HG02852 (cell line): ENCODE measurements around the gene ANKRD31.
"Not testable (repeated sequence)": the region's sequence is repeated elsewhere in the genome, so short reads cannot be mapped to it uniquely, and the experiment has no call there.

Experiments used
- ATAC-seq: cut with Tn5 transposase; IDR thresholded peaks from one replicate; pipeline ENCODE4 v1.9.1; 2021; ENCODE audit warnings: mild to moderate bottlenecking, moderate library complexity; ENCODE audit not compliant: unreplicated experiment

Gene ANKRD31

DNA sequence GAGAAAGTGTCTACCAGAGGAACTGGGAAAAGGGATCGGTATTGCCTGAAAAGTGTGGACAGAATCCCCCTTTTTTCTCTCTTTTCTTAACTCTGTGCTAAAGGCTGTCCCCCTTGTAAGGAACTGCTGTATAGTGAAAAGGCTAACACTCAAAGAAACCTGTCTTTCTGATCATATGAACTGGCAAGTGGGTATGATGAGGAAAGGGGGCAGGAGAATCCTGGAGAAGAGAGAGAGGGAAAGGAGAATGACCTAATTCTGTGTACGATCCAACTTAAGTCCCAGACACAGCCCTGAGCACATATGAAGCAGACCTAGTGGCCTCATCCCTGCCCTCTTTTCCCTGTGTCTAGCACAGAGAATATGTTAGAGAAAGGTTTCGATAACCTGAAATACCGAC, 967 bp downstream of the ANKRD31 start:
- ATAC-seq = no peak

DNA sequence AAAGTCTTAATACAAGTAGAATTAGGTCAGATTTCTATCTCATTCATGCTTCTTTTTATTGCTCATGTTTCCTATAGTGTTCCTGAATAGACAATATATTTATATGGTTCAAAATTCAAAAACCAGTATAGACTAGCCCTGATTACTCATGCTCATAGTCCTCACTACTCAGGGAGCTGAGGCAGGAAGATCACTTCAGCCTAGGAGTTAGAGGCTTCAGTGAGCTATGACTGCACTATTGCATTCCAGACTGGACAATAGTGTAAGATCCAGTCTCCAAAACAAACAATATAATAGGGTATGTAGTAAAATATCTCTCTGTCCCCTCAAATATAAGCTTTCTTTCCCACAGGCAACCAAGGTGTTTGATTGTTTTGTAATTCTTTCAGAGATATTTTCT, 2.4 kb downstream of the ANKRD31 start:
- no peak for ATAC-seq

DNA sequence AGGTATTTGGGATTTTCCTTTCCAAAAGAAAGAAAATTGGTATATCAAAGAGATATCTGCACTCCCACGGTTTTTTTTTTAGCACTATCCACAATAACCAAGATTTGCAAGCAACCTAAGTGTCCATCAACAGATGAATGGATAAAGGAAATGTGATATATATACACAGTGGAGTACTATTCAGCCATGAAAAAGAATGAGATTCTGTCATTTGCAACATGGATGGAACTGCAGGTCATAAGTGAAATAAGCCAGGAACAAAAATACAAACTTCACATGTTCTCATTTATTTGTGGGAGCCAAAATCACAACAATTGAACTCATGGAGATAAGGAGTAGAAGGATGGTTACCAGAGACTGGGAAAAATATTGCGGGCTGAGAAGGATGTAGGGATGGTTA, 9.8 kb downstream of the ANKRD31 start:
- ATAC-seq = no peak

DNA sequence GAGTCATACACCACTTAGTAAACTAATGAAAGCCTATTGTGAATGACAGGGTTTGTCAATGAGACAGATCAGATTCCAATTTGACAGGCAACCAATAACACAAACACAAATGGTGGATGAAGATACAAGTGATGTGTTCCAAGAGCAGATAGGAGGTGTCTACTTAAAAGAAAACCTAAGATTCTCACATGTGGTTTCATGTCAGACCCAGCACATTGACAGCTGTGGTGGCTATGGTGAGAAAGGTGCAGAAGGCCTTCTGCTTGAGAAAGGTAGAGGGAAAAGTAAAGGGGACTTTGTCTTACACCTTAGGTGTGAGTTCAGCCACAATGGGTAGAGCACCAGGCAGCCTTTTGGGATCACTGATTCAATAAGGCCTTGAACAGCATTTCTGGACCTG, 11.2 kb downstream of the ANKRD31 start:
- no peak for ATAC-seq

DNA sequence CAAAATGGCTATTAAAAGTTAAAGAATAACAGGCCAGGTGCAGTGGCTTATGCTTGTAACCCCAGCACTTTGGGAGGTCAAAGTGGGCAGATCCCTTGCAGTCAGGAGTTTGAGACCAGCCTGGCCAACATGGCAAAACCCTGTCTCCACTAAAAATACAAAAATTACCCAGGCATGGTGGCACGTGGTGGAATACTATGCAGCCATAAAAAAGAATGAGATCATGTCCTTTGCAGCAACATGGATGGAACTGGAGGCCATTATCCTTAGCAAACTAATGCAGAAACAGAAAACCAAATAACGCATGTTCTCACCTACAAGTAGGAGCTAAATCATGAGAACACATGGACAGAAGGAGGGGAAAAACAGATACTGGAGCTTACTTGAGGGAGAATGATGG, 15.9 kb downstream of the ANKRD31 start:
- not testable (repeated sequence) for ATAC-seq

DNA sequence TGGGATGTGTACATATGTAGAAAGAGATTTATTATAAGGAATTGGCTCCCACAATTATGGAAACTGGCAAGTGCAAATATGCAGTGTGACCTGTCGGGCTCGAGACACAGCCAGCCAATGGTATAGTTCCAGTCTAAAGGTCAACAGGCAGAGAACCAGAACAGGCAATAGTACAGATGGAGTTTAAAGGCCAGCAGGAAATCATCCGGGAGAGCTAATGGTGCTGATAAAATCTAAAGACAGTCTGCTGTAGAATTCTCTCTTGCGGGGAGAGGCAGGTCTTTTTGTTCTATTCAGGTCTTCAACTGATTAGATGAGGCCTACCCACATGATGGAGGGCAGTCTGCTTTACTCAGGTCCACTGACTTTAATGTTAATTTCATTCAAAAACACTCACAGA, 21.8 kb downstream of the ANKRD31 start:
- no peak for ATAC-seq

DNA sequence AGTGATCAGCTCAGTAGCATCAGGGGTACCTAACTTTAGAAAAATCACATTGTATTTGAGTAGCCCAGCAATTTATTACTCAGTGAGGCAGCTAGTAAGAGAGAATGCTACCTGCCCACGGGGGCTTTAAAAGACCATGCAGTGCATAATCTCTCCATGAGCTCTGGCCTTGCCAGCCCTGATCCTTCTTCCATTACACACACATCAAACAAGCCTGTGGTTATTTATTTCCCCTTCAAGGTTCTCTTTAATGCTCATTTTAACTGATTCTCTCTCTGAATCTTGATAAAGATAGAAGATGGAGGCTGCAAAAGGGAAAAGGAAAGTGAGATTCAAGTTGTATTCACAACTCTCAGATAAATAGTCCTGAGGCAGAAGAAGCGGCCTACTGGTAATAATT, 22.3 kb downstream of the ANKRD31 start:
- ATAC-seq = no peak

DNA sequence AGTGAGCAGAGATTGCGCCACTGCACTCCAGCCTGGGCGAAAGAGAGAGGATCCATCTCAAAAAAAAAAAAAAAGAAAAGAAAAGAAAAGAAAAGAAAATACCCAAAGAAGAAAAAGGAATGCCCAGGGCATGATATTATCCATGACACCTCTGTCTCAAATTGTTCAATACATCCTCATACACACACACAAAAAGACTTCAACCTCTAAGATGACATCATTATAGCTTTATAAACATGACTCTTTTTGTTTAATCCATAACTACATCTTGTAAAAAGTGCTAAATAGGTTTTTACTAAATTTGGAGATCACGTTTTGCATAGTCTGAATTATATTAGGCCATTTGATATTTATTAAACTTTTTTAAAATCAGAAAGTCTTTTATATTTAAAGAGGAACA, 33.1 kb downstream of the ANKRD31 start:
- ATAC-seq = no peak

DNA sequence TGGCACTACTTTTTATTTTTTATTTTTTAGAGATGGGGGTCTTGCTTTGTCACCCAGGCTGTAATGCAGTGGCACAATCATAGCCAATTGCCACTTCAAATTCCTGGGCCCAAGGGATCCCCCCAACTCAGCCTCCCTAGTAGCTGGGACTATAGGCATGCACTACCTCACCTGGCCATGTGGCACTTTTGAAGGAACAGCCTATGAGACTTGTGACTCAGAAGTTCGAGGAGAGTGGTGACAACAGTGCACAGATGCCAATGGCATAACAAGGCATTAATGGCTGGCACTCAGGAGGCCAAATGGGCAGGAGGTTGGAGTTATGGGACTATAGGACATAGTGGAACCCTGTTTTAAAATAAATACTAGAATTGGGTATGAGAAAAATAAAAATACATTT, 33.7 kb downstream of the ANKRD31 start:
- ATAC-seq = no peak

DNA sequence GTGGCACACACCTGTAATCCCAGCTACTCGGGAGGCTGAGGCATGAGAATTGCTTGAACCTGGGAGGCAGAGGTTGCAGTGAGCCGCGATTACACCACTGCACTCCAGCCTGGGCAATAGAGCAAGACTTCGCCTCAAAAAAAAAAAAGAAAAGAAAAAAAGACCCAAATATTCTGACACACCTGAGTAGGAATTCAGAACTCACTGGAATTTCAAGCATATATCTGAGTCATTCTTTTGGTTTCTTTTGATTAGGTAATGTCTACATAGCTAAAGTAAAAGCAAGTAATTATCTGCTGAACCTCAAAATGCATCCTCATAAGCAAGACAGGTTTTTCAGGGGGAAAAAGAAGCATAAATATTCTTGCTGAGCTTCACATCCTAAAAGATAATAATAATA, 35.9 kb downstream of the ANKRD31 start:
- ATAC-seq = no peak

DNA sequence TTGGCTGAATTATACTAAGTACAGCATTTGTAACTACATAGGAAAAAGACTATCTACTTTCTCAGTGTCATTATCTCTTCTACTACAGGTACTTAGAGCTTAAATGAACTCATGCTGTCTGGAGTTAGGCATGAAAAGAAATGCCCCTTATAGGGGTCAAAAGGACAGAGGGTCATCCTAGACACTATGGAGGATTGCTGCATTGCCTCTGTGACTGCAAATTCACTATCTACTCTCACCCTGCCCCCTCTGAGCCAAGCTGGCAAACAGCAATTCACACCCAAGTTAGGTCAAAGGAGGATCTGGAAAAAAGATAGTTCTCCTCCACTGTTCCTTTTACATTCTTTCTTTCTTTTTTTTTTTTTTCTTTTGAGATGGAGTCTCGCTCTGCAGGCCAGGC, 36.7 kb downstream of the ANKRD31 start:
- ATAC-seq = no peak

DNA sequence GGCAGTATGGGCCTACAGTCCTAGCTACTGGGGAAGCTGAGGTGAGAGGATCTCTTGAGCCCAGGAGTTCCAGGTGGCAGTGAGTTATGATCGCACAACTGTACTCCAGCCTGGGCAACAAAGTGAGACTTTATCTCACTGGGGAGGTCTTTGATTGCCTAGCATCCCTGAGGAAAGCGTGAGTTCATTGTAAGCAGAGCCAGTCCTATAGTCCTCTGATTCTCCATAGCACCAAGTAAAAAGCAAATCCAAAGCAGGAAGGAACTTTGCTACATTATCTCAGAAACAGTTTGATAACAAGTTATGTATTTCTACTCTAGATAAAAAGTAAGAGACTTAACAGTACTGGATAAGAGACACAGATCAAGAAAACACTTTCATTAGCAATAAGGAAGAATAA, 37.6 kb downstream of the ANKRD31 start:
- ATAC-seq = no peak

DNA sequence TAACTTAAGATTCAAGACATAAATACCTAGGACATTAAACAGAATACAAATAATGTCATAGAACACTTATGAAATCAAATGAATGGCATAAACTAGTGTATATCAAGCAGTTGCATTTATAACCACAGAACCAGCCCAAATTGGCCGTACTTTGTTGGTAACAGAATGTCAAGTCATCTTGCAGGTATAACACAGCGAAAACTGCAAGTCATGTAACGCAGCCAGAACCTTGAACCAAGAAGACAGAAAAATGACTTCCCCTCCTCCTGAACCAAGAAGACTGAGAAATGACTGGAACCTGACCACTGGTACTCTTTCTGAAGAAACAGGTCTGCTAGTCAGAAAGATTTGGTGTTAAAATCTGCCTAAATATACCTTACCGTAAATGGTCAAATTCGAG, 38.9 kb downstream of the ANKRD31 start:
- ATAC-seq = no peak

DNA sequence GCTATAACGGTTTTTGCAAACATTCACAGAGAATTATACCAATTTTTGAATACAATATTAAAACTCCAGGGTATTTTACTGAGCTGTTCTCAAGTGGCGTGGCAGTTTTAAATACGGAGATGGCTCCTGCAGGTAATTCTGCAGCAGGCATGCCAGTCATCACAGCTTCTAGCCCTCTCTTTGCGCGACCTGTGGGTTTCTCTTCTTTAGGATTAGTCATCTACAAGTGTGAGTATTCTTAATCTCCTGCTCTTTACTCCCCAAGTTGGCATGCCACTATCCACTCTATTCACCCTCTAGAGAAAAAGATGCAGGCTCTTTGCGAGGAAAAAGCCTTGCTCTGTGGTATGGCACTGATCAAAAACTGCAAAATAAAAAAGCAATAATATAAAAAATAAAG, 43.9 kb downstream of the ANKRD31 start:
- no peak for ATAC-seq

DNA sequence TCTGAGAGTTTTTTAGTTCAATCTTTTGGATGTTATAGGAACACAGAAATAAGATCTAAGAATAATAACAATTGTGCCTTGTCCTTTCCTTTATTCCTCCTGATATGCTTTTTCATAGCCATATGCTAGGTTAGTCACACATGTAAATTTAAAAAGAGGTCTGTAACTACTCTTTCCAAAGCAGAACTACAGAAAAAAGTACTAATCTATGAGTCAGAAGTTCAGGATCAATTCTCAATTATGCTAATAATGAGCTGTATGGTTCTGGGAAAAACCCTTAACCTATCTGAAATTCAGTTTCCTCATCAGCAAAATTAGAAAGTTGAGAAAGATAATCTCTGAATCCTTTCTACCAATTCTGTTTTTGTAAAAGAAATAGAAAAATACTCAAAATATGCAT, 44.4 kb downstream of the ANKRD31 start:
- no peak for ATAC-seq

DNA sequence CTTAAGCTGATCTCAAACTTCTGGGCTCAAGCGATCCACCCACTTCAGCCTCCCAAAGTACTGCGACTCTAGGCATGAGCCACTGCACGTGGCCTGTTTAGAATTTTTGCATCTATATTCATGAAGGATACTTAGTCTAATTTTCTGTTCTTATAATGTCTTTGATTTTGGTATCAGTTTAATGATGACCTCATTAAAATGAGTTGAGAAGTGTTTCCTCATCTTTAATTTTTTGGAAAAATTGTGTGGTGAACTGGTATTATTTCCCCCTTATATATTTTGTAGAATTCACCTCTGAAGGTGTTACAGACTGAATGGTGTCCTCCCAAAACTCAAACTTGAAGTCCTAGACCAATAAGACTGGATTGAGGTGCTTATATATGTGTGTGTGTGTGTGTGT, 46.5 kb downstream of the ANKRD31 start:
- ATAC-seq = no peak

DNA sequence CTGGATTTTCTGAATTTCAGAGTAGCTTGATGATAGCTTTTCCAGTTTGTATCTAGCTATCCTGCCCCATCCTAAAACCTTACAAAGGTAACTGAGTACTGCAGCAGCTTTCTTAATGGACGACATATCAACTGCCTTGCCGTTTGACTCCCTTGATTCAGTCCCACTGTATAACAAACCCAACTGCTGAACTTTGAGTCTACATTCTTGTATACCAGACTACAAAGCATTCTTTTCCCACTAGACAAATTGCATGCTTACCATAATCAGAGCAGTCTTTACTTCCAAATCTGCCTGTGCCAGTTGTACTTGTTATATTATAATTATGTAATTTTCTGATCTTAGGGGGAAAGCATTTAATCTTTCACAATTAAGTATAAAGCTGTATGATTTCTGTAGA, 47.3 kb downstream of the ANKRD31 start:
- no peak for ATAC-seq

DNA sequence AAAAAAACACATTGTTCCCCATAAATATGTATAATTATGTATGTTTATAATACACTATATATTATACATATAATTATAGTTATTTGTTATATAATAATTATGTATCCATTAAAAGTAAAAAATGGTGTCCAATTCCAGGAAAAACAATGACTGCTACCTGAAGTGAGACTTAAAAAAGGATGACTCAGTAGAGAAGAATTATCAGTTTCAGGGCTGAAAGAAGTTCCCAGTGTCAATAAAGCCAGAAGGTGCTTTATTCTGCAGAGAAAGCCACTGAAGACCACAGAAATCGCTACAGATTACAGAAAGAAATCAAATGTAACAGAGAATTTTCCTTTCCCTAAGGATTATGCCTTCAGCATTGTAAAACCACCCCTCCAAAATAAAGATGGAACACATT, 50.9 kb downstream of the ANKRD31 start:
- ATAC-seq = no peak

DNA sequence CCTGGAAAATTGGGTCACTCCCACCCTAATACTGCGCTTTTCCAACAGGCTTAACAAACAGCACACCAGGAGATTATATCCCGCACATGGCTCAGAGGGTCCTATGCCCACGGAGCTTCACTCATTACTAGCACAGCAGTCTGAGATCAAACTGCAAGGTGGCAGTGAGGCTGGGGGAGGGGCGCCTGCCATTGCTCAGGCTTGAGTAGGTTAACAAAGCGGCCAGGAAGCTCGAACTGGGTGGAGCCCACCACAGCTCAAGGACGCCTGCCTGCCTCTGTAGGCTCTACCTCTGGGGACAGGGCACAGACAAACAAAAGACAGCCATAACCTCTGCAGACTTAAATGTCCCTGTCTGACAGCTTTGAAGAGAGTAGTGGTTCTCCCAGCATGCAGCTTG, 60.7 kb downstream of the ANKRD31 start:
- not testable (repeated sequence) for ATAC-seq

DNA sequence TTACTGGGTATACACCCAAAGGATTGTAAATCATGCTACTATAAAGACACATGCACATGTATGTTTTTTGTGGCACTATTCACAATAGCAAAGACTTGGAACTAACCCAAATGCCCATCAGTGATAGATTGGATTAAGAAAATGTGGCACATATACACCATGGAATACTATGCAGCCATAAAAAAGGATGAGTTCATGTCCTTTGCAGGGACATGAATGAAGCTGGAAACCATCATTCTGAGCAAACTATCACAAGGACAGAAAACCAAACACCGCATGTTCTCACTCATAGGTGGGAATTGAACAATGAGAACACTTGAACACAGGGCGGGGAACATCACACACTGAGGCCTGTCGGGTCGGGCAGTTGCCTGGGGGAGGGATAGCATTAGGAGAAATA, 61.8 kb downstream of the ANKRD31 start:
- not testable (repeated sequence) for ATAC-seq

DNA sequence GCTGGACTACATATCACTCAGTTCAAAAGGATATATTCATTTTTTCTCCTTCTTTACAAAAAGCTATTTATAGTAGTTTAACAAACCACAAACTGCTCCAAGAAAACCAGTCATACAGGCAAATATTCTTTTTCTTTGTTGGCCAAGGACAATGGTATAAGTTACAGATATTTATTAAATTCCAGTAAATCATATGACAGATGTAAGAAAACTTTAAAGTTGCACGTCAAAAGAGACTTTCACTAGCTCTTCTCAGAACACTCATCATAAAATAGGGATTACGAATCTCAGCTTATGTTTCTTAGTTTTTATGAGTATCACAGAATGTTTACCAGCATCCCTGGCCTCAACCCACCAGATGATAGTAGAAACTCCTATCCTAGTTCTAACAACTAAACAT, 67.2 kb downstream of the ANKRD31 start:
- no peak for ATAC-seq

DNA sequence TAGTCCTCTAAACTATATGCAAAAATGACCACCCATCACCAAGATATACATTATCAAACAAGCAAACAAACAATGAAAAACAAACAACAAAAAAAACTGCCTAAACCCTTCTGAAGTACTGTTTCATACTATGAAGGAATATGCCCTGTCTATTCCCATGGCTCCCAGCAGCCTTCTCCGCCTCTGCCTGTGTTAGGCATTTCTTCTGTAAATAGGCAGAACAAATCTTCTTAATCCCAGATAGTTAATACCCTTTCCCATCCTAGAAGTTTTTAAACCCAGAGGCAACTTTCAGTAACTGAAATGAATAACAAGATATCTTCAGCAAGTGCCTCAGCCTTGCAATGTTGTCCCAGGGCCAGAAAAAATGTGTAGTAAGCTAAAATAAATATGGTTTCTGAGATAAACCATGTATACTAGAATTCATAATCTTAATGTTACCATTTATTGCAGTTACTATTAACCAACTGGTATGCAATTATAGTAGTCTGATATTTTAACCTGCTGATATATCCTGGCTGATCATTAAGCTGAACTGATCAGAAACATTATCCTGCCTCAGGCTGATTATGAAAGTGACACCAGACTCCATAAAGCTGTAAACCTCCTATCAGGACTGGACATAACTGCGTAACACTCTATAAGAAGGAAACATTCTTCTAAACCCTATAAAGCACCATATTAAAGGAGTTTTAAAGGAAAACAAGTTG, 68.5 kb downstream of the ANKRD31 start:
- no peak for ATAC-seq

DNA sequence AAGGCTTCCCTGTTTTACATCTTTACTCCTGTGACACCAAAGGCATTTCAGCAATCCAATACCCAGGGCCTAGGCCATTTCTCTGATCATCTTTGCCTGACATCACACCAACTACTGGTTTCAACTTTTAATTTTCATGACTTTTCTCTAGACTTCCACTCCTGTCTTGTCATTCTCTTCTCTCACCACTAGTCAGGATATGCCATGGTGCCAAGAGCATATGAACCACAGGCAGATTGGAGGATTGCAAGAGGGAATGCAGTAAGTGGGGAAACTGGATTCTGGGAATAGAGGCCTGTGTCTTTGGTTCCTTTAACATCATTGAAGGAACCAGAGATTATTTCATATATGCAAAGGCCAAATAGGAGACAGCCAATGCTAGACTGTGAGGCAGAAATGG, 69.3 kb downstream of the ANKRD31 start:
- no peak for ATAC-seq
